GM20431 (cell line): ENCODE measurements around the gene ALG13.
"Not testable (repeated sequence)": the region's sequence is repeated elsewhere in the genome, so short reads cannot be mapped to it uniquely, and the experiment has no call there.

Experiments used
- in situ Hi-C: fragments of 300-500 bp; cut with MseI, MboI; formaldehyde crosslinking; loops from one replicate; pipeline ENCODE4 v1.15.0; 2020; ENCODE audit warnings: low sequenced_read_pairs; ENCODE audit not compliant: unreplicated experiment

The ALG13 gene

DNA sequence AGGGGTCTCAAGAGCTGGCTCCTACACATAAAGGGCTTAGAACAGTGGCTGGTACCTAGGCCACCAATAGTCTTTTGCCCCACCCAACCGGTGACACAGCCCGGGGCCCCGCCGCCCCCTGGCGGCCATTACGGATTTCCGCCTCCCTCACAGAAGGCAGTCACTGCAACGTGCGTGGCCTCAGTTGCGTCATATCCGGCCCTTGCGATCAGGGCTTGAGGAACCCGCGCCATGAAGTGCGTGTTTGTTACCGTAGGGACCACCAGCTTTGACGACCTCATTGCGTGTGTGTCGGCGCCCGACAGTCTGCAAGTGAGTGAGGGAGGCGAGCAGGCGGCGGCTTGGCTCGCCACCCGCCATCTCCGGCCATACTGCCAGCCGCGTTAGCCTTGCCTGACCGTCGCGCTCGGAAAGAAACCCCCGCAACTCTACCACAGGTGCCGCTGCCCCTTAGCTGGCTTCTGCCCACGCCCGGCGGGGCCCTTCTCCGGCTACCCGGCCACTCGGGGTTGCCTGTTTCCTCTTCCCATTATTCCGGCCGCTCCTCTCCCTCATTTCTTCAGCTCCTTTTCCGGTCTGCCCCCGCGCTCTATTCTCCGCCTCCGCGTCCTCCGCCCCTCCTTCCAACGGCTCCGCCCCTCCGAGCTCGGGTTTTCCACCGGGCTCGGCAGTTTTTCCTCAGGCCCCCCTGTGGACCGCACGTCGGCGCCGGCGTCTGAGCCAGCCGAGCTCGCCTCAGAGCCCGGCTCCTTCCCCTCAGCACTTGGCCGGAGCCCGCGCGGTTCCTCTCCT is at the start of gene ALG13:
Gene ALG13, plus strand, starts transcription at position 183 of the 792 bp plus-strand sequence. Its CDS starts 49 bp downstream, at position 232.
- in situ Hi-C loops = no loop called here

DNA sequence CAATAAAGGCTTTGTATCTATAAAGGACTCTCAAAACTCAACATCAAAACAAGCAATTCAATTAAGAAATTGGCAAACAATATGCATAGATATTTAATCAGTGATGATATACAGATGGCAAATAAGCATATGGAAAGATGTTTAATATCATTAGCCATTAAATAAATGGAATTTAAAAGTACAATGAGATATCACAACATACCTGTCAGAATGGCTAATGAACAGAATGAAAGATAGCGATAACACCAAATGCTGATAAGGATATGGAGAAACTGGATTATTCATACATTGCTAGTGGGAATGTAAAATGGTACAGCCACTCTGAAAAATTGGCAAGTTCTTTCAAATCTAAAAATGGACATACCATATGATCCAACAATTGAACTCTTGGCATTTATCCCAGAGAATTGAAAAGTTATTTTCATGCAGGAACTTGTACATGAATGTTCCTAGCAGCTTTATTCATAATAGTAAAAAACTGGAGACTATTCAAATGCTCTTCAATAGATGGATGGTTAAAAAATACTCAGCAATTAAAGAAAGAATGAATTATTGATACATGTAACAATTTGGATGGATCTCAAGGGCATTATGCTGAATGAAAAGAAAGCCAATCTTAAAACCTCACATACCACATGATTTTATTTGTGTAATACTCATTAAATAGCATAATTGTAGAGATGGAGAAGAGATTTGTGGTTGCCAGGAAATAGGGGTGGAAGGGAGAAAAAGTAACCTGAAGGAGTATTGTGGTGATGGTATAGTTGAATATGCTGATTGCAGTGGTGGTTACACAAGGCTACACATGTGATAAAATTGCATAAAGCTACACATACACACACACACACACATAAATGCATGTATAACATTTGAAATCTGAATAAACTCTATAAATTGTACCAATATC is 45.9 kb upstream of the ALG13 start:
- in situ Hi-C loops = no loop called here

DNA sequence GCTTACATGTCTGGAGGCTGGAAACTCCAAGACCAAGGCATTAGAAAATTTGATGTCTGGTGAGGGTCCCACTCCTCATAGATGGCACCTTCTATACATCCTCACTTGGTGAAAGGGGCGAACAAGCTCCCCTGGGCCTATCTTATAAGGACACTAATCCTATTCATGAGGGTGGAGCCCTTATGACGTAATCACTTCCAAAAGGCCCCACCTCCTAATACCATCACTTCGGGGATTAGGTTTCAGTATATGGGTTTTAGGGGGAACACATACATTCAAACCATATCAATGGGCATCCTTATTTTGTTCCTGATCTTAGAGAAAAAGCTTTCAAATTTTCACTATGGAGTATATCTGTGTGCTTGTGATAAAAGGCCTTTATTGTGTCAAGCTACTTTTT is 39.0 kb upstream of the ALG13 start:
- in situ Hi-C loops = no loop called here

DNA sequence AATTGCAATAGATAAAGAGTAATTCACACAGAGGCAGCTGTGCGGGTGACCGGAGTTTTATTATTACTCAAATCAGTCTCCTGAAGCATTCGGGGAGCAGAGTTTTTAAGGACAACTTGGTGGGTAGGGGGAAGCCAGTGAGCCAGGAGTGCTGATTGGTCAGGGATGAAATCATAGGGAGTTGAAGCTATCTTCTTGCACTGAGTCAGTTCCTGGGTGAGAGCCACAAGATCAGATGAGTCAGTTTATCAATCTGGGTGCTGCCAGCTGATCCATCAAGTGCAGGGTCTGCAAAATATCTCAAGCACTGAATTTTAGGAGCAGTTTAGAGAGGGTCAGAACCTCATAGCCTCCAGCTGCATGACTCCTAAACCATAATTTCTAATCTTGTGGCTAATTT is 35.8 kb upstream of the ALG13 start:
- in situ Hi-C loops = not testable (repeated sequence)

DNA sequence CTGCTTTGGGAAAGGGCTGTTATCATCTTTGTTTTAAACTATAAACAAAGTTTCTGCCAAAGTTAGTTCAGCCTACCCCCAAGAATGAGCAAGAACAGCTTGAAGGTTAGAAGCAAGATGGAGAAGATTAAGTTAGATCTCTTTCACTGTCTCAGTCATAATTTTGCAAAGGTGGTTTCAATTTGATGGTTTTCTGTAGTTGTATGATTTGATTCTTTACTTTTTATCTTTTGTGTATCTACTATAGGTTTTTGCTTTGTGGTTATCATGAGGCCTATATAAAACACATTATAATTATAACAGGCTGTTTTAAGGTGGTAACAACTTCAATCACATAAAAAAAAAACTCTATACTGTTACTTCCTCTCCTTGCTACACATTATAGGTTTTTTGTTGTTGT is 35.4 kb upstream of the ALG13 start:
- in situ Hi-C loops = no loop called here

DNA sequence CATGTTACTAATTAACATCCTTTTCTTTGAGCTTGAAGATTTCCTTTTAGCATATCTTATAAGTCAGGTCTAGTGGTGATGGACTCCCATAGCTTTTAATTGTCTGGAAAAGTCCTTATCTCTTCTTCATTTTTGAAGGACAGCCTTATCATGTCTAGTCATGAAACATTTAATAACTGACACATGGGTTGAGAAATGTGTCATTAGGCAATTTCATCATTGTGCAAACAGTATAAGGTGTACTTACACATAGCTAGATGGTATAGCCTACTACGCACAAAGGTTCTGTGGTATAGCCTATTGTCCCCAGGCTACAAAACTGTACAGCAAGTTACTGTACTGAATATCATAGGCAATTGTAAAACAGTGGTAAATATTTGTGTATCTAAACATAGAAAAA is 34.5 kb upstream of the ALG13 start:
- in situ Hi-C loops = no loop called here

DNA sequence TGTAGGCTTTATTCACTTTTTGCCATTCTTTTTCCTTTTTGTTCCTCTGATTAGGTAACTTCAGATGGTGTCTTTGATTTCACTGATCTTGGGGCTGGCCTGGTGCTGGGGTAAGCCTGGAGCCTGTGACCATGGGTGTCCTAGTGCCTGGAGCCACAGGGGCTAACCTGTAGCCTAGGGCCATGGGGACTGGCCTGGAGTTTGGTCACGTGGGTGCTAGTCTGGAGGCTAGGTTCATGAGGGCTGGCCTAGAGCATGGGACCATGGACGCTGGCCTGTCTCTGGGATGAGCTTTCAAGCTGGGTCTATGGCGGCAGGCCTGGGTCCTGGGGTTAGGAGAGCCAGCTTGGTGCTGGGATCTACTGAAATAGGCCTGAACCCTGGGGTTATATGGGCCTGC is 32.2 kb upstream of the ALG13 start:
- in situ Hi-C loops = no loop called here

DNA sequence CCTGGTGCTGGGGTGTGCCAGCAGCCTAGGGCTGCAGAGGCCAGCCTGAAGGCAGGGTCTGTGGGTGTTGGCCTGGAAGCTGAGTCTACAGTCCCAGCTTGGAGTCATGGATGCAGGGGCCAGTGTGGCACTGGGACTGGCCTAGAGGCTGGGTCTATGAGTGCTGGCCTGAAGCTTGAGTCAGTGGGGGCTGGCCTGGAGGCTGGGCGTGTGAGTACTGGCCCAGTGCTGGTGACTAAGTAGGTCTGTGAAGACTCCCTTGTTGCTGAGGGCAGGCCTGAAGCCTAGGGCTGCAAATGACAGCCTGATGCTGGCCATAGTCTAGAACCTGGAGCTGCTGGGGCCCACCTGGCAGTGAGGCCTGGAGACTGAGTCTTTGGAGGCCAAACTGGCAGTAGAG is 31.3 kb upstream of the ALG13 start:
- in situ Hi-C loops = no loop called here

DNA sequence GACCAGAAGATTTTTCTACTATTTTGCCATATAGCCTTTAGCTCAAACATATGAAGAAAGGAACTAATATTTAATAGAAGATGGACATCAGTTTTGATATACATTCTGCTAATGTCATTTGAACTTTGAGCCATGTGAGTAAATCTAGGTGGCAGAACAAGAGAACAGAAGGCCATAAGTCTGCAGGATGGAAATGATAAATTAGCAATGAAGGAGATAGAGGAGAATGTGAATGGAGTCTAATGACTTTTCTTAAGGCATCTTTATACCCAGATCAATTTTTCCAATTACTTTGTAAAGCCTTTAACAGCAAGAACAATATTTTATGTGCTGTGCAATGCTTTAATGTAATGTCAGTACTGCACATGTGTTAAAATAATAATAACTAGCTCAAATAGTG is 30.1 kb upstream of the ALG13 start:
- in situ Hi-C loops = no loop called here

DNA sequence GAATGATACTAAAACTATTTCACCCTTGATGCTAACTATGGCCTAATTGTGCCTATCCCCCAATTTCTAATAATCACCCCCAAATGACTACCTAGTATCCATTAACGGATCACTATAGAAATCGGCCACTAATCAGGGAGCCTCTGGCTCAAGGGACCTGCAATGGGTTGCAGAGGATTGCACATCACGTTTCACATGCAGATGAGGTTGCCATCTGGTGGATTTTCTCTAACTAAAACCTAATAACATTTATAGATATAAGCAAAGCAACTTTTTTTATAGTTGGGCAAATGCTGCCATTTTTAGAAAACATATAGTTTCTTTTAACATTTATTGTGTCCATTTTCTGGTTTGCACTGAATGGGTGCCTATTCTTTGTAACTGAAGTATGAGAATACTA is 28.3 kb upstream of the ALG13 start:
- in situ Hi-C loops = no loop called here

DNA sequence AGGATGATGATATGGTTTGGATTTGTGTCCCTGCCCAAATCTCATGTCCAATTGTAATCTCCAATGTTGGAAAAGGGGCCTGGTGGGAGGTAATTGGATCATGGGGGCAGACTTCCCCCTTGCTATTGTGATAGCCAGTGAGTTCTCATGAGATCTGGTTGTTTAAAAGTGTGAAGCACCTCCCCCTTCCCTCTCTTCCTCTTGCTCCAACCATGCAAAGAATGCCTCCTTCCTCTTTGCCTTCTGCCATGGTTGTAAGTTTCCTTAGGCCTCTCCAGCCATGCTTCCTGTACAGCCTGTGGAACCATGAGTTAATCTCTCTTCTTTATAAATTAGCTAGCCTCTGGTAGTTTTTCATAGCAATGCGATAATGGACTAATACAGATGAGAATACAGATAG is 19.7 kb upstream of the ALG13 start:
- in situ Hi-C loops = no loop called here

DNA sequence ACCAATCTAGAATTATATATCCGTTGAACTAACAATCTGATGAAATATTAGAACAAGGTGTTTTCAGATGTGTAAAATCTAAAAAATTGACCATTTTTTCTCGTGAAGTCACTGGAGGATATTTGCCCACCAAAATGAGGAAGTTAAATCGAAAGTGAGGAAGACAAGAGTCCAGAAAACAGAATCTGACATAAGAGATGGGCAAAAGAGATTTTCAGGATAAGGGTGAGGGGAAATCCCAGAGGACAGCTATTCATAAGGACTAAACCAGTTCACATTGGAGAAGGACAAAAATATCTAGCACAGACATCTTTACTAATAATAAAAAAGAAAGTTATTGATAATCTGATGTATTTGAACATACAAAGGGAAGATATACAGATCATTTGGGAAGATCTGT is 18.7 kb upstream of the ALG13 start:
- in situ Hi-C loops = no loop called here

DNA sequence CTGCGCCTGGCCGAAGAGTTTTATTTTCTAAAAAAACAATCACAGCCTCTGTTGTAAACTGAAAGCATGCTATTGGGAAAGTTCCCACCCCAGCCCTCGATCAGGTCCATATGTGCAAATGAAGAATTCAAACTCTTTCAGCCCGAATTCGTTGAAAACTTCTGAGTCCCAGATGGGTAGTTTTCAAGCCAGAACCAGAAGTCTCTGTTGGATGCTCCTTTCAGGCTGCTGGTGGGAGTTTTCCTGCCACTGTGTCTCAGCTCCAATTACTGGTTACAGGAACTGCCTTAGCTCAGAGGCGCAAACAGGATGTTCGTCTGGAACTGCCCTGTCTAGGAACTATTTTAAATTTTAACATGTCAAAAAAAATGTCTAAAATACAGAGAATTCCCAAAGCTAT is 9.3 kb upstream of the ALG13 start:
- in situ Hi-C loops = no loop called here

DNA sequence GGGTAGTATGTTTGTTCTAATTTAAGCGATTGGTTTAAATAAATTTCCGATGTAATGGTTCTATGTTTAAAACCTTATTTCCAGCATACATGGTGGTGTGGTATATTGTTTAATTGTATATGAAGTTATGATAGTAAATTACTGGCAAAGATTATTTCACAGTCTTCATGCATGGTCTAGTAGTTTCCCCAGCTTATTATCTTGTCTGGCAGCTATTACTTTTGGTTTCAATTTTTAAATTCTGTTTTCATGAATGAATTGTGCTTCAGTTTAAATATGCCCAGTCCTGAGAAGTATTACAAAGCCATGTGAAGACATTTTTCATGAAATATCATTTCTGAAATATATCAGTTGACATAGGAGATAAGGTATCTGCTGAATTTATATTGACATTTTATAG is 6.3 kb downstream of the ALG13 start:
- in situ Hi-C loops = no loop called here

DNA sequence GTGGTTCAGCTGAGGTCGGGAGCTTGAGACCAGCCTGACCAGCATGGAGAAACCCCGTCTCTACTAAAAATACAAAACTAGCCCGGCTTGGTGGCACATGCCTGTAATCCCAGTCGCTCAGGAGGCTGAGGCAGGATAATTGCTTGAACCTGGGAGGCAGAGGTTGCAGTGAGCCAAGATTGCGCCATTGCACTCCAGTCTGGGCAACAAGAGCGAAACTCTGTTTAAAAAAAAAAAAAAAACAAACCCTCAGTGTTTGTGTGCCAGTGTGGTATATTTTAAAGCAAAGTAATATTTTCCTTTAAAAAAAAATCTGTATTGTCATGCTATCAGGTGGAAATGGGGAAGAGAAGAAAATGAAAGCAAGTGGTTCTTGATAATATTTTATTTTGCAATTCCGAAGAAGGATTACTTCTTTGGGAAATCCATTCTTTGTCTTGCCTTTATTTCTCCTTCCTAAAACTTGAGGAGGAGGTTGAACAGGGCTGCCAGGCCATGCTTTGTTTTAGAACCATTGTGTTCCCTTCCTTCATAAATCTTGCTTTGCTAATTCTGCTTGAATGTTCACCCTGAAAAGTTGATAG is 14.4 kb downstream of the ALG13 start:
- in situ Hi-C loops = no loop called here

DNA sequence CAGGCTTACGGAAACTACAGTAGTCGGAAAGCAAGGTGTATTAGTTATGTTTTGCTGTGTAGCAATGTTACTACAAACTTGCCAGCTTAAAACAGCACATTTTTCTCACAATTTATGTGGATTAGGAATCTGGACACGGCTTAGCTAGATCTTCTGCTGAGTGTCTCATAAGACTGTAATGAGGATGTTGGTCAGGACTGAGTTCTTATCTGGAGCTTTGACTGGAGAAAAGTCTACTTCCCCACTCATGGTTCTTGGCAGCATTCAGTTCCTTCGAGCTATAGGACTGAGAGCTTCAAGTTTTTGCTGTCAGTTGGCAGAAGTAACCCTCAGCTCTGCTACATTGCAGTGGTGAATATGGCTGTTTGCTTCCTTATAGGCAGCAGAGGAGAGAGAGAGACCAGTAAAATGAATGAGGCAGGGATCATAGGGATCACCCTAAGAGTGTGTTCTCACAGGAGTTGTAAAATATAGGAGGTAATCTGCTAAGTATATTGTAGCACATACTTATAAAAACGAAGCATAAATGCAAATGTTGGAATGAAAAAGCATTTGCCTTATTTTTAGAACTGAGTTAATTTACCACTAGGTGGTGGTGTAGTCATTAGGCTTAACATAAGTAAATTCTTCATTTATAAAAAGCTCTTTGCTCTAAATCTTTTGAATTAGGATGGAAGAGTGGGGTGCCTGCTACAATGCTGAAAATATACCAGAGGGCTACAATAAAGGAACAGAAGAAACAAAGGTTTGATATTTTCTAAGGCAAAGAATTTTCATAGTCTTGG is 38.6 kb downstream of the ALG13 start:
- in situ Hi-C loops = no loop called here

DNA sequence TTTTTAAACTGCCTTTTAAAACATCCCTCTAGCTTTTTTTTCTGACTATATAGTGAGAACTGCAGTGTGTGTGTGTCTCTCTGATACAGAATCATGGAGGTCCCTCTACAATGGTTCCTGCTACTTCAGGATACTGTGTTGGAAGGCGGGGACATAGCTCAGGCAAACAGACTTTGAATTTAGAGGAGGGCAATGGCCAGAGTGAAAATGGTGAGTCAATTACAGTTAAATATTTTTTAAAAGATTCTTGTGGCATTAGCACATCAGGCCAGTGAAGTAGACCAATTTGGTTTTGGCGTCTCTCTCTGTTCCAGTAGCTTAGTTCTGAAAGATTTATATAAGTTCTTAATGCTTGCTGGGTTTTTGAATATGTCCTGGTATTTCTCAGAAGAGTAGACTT is 47.1 kb downstream of the ALG13 start:
- in situ Hi-C loops = no loop called here

DNA sequence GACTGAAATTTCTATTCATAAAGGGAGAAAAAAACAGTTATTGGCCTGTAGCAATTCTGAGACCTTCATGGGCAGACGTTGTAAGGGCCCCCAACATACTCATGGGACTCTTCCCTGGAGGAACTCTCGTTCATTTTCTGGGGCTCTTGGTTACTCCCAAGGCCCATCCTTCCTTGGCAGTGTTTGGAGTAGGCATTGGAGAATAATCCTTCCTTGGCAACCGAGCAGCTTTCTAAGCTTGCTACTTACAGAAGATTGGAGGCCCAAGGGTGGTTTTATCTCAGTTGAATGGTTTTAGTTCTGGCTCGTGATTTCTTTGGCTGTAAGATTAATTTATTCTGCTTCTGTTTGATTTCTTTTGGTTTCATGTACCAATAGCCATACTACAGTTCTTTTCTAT is 50.4 kb downstream of the ALG13 start:
- in situ Hi-C loops = no loop called here

DNA sequence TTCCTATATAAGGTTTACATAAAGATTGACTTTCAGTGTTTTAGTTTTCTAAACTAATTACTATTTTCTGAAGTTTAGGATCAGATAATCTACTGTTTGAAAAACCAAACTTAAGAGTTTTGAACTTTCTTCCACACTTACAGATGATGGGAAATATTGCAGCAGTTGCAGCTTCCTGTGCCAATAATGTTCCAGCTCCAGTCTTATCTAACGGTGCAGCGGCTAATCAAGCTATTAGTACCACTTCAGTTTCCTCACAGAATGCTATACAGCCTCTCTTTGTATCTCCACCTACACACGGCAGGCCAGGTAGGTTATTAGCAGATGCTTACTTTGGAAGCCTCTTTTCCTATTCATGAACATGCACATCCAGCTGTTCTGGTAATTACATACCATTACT is 55.6 kb downstream of the ALG13 start:
- in situ Hi-C loops = no loop called here

DNA sequence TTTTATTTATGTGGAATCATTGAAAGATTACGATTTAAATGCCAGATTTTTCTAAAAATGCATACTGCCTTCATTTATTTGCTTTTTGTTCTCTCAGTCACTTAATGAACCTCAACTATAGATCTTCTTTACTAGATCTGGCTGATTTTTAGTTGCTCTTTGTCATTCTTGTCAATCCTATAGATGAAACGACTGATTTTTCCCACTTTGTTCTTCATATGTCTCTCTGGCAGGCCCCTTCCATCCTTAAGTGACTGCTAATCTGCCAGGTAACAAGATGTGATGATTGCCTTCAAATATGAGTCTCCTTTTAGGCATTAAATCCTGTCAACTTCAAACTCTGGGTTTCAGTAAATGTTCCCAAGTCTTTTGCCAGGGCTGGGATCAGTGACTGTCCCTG is 61.0 kb downstream of the ALG13 start:
- in situ Hi-C loops = no loop called here
